Transverse colon (tissue), 4 donors: ENCODE results near the gene MS4A4E. TPM values are rescaled to one million over a fixed set of nuclear protein-coding genes. Genes with fewer than 3 reads are reported as not detected.
"Not testable (repeated sequence)": the region's sequence is repeated elsewhere in the genome, so short reads cannot be mapped to it uniquely, and the experiment has no call there.

ENCODE experiments used
- DNase-seq: peaks from one replicate; pipeline ENCODE4 v3.0.0-alpha.2; 2019
- H3K27ac ChIP-seq, 4 donors: fragments of 200-600 bp; sonication (generic); 2 replicates each; pipeline ENCODE4 v1.5.1; 2016 to 2018; ENCODE audit warnings: inconsistent platforms in 4 of 4
- H3K27me3 ChIP-seq: fragments of 200-600 bp; sonication (generic); 2 replicates; pipeline ENCODE4 v1.5.1; 2017; ENCODE audit warnings: inconsistent platforms
- H3K36me3 ChIP-seq, 4 donors: fragments of 200-600 bp; sonication (generic); 2 replicates each; pipeline ENCODE4 v1.5.1; 2017 to 2019; ENCODE audit warnings: inconsistent platforms in 4 of 4
- H3K4me1 ChIP-seq, 4 donors: fragments of 200-600 bp; sonication (generic); 2 replicates each; pipeline ENCODE4 v1.5.1; 2017 to 2020; ENCODE audit warnings: inconsistent platforms in 4 of 4
- H3K4me3 ChIP-seq, 4 donors: fragments of 200-600 bp; sonication (generic); 1 replicate in 1 of 4; 2 replicates in 3 of 4; pipeline versions ENCODE4 v1.5.1 to v1.6.1; 2017 to 2019; ENCODE audit warnings: inconsistent platforms in 4 of 4
- H3K9me3 ChIP-seq, 2 donors: fragments of 200-600 bp; sonication (generic); 2 replicates each; pipeline ENCODE4 v1.5.1; 2017 to 2019; ENCODE audit warnings: inconsistent platforms in 2 of 2
- CTCF ChIP-seq, 5 experiments: fragments of 200-600 bp in 3 of 5; fragments of 450-650 bp in 2 of 5; sonication (generic) in 3 of 5; IDR thresholded peaks; 1 replicate in 2 of 5; 2 replicates in 3 of 5; pipeline ENCODE4 v1.5.1; 2016 to 2017; ENCODE audit warnings: antibody characterized with exemption in 5 of 5, inconsistent platforms in 3 of 5, mild to moderate bottlenecking in 2 of 5, moderate library complexity in 1 of 5
- EP300 ChIP-seq: sonication (generic); formaldehyde crosslinking; IDR thresholded peaks from one replicate; pipeline ENCODE4 v1.6.1; 2017; ENCODE audit warnings: antibody characterized with exemption, low read depth
- POLR2A ChIP-seq: fragments of 450-650 bp; IDR thresholded peaks from one replicate; pipeline ENCODE4 v1.6.1; 2016; ENCODE audit warnings: antibody characterized with exemption, mild to moderate bottlenecking, moderate library complexity
- POLR2AphosphoS5 ChIP-seq, 3 donors: sonication (generic); formaldehyde crosslinking; IDR thresholded peaks; one replicate each; pipeline ENCODE4 v1.6.1; 2016; ENCODE audit warnings: antibody characterized with exemption in 3 of 3
- WGBS, 2 donors: methylation state at CpG; one replicate each; pipeline ENCODE4 v1.1.5; 2018; ENCODE audit warnings: low coverage in 1 of 2; 5-methylcytosine and 5-hydroxymethylcytosine counted together
- in situ Hi-C, 4 donors: fragments of 200-750 bp; cut with MboI; loops; one replicate each; pipeline versions ENCODE4 v1.15.0 to v1.15.1; 2017; ENCODE audit warnings: low sequenced_read_pairs in 3 of 4, low pct_ligation_motif_present in 1 of 4, low pct_unique_long_range_greater_than_20kb in 1 of 4
- intact Hi-C: fragments of 100-400 bp; cut with DNase I; formaldehyde crosslinking; loops from one replicate; pipeline ENCODE4 v1.15.1; 2023; ENCODE audit warnings: low total_unique reads
- total RNA-seq, 4 donors: library from RNA; depleted of rRNA; stranded (reverse); fragments of >200 nt; gene quantifications; one replicate each; pipeline ENCODE4 v1.1.0, GENCODE V29; 2016

The MS4A4E gene
- total RNA-seq: 10 to 100 TPM in 1 of 4 donors, 1 to 10 TPM in 2, under 1 TPM in 1; 0.96 to 50.1 (median 8.0) TPM

- Histone ChIP-seq H3K4me3 (peak within 1 kb of the TSS in 1 of 4 donors; percentile 5), H3K36me3 (no peaks in the 10 kb centered on the region), H3K4me1 (no peaks in the 10 kb centered on the region), H3K9me3 (no peaks in the 10 kb centered on the region), H3K27me3 (no peaks in the 10 kb centered on the region), H3K27ac (peak within 1 kb of the TSS in 1 of 4 donors; percentile 35)
- intact Hi-C loops: no loop called here
- TF ChIP-seq POLR2AphosphoS5 (IDR thresholded peaks at IDR 0.05) (no peak), CTCF (IDR thresholded peaks at IDR 0.05) (no peak), POLR2A (peak; percentile 23), EP300 (no peak)
- no peak for DNase-seq
- in situ Hi-C loops: no loop called here
- 70 to 73% methylated on average over 3 to 5 of the region's 5 CpGs for WGBS, 2 donors
Observed at GRCh38 chr11:60242740-60243239, at the start of gene MS4A4E. Gene MS4A4E (minus strand): TSS chr11:60243137. CDS start chr11:60230055, 13,082 bp downstream.

GRCh38 chr11:60292145-60292544 lies 49.2 kb upstream of the MS4A4E start:
- Histone ChIP-seq H3K27ac (no peak overlapping the region), H3K9me3 (no peaks in the 10 kb centered on the region), H3K36me3 (no peaks in the 10 kb centered on the region), H3K4me1 (no peaks in the 10 kb centered on the region), H3K4me3 (no peak overlapping the region), H3K27me3 (no peaks in the 10 kb centered on the region)
- in situ Hi-C loops (no loop called here), intact Hi-C loops (no loop called here)
- TF ChIP-seq POLR2A (no peak), POLR2AphosphoS5 (IDR thresholded peaks at IDR 0.05) (no peak)
- 77 to 78% methylated on average over 2 of the region's 2 CpGs for WGBS, 2 donors
- DNase-seq: no peak

- intact Hi-C loops: no loop called here
- WGBS, 2 donors: 91% methylated on average over 1 of the region's 1 CpG; no CpG with 5 or more reads in 1 of the 2 donors
- Histone ChIP-seq H3K9me3 (no peaks in the 10 kb centered on the region), H3K36me3 (no peaks in the 10 kb centered on the region), H3K4me1 (no peaks in the 10 kb centered on the region), H3K27me3 (no peaks in the 10 kb centered on the region), H3K4me3 (no peak overlapping the region), H3K27ac (no peak overlapping the region)
- in situ Hi-C loops: no loop called here
- DNase-seq: no peak
- TF ChIP-seq POLR2A (no peak), POLR2AphosphoS5 (IDR thresholded peaks at IDR 0.05) (no peak), EP300 (no peak), CTCF (IDR thresholded peaks at IDR 0.05) (no peak)
Observed at GRCh38 chr11:60288531-60288930, 45.6 kb upstream of the MS4A4E start.

GRCh38 chr11:60285411-60286126 lies 42.6 kb upstream of the MS4A4E start:
- H3K4me3 ChIP-seq, DNase-seq, intact Hi-C loops, H3K27me3 ChIP-seq, in situ Hi-C loops, H3K4me1 ChIP-seq, H3K36me3 ChIP-seq, H3K27ac ChIP-seq, H3K9me3 ChIP-seq: not testable (repeated sequence)
- WGBS, 2 donors: 60% methylated on average over 5 to 7 of the region's 7 CpGs

- WGBS, 2 donors: 75 to 85% methylated on average over 2 of the region's 2 CpGs
Observed at GRCh38 chr11:60282286-60282685, 39.3 kb upstream of the MS4A4E start.

More at GRCh38 chr11:60282286-60282685, 39.3 kb upstream of the MS4A4E start:
- Histone ChIP-seq H3K27ac (peak overlapping the region in 1 of 4 donors; percentile 55), H3K4me3 (peak overlapping the region in 1 of 4 donors; percentile 14), H3K27me3 (no peaks in the 10 kb centered on the region), H3K9me3 (no peaks in the 10 kb centered on the region), H3K4me1 (no peaks in the 10 kb centered on the region), H3K36me3 (no peaks in the 10 kb centered on the region)
- no peak for TF ChIP-seq POLR2AphosphoS5 (IDR thresholded peaks at IDR 0.05)
- no peak for TF ChIP-seq CTCF (IDR thresholded peaks at IDR 0.05)
- TF ChIP-seq EP300: no peak
- TF ChIP-seq POLR2A: no peak
- no peak for DNase-seq
- in situ Hi-C loops (no loop called here), intact Hi-C loops (no loop called here)
